Measurements from ENCODE around the gene SNAPC1.
A peak's percentile ranks its signal among the peaks of the same experiment; 100 is the strongest.

SNAPC1 gene

GRCh38 chr14:61813096-61813606 is 50.9 kb downstream of the SNAPC1 start:
- DNase-seq: no peak

GRCh38 chr14:61822458-61822857 is 60.2 kb downstream of the SNAPC1 start:
- no peak for DNase-seq

- DNase-seq: no peak
Measured at GRCh38 chr14:61832783-61833182, 70.6 kb downstream of the SNAPC1 start.

GRCh38 chr14:61836184-61836583 is 74.0 kb downstream of the SNAPC1 start:
- no peak for DNase-seq

GRCh38 chr14:61836807-61837206 is 74.6 kb downstream of the SNAPC1 start:
- DNase-seq: no peak

- peak; percentile 57 to 60 for DNase-seq
Measured at GRCh38 chr14:61837336-61838229, 75.4 kb downstream of the SNAPC1 start.

- no peak for DNase-seq
Measured at GRCh38 chr14:61838661-61839245, 76.5 kb downstream of the SNAPC1 start.

GRCh38 chr14:61839507-61839906 is 77.3 kb downstream of the SNAPC1 start:
- DNase-seq: no peak

- no peak for DNase-seq
Measured at GRCh38 chr14:61841145-61841544, 78.9 kb downstream of the SNAPC1 start.

Measured in SHP77 (cell line).